Gastroesophageal sphincter (tissue), 4 donors: ENCODE results near the gene ANO2. TPM values are rescaled to one million over a fixed set of nuclear protein-coding genes. Genes with fewer than 3 reads are reported as not detected.
A peak's percentile ranks its signal among the peaks of the same experiment; 100 is the strongest.

Experiments
- ATAC-seq: fragments of 150-250 bp; one replicate; pipeline ENCODE4 v1.9.1; 2016; ENCODE audit warnings: mild to moderate bottlenecking, moderate library complexity
- H3K27ac ChIP-seq, 4 donors: fragments of 200-600 bp; sonication (generic) in 3 of 4; 1 replicate in 3 of 4; 2 replicates in 1 of 4; pipeline ENCODE4 v1.5.1; 2016 to 2019
- H3K27me3 ChIP-seq: fragments of 200-600 bp; sonication (generic); one replicate; pipeline ENCODE4 v1.5.1; 2019
- H3K36me3 ChIP-seq, 2 donors: fragments of 200-600 bp; sonication (generic); one replicate each; pipeline ENCODE4 v1.5.1; 2019; ENCODE audit warnings: control low read depth in 1 of 2
- H3K4me1 ChIP-seq, 3 donors: fragments of 200-600 bp; sonication (generic); 1 replicate in 2 of 3; 2 replicates in 1 of 3; pipeline ENCODE4 v1.5.1; 2016 to 2019; ENCODE audit warnings: control low read depth in 2 of 3
- H3K4me3 ChIP-seq, 2 donors: fragments of 200-600 bp; sonication (generic); one replicate each; pipeline ENCODE4 v1.5.1; 2019; ENCODE audit warnings: mild to moderate bottlenecking in 1 of 2, moderate library complexity in 1 of 2
- H3K9me3 ChIP-seq, 3 donors: fragments of 200-600 bp; sonication (generic); one replicate each; pipeline ENCODE4 v1.5.1; 2017 to 2019; ENCODE audit warnings: control low read depth in 2 of 3
- CTCF ChIP-seq, 4 experiments: fragments of 200-600 bp in 2 of 4; fragments of 450-650 bp in 2 of 4; sonication (generic) in 1 of 4; IDR thresholded peaks; one replicate each; pipeline ENCODE4 v1.5.1; 2017 to 2019; ENCODE audit warnings: antibody characterized with exemption in 4 of 4, mild to moderate bottlenecking in 2 of 4, moderate library complexity in 2 of 4
- EP300 ChIP-seq: sonication (generic); formaldehyde crosslinking; IDR thresholded peaks from one replicate; pipeline ENCODE4 v1.6.1; 2017; ENCODE audit warnings: antibody characterized with exemption, mild to moderate bottlenecking
- POLR2A ChIP-seq, 2 donors: fragments of 450-650 bp; IDR thresholded peaks; one replicate each; pipeline ENCODE4 v1.6.1; 2017; ENCODE audit warnings: antibody characterized with exemption in 2 of 2, mild to moderate bottlenecking in 2 of 2, moderate library complexity in 1 of 2
- POLR2AphosphoS5 ChIP-seq: sonication (generic); formaldehyde crosslinking; IDR thresholded peaks from one replicate; pipeline ENCODE4 v1.6.1; 2017; ENCODE audit warnings: antibody characterized with exemption
- WGBS, 2 donors: methylation state at CpG; one replicate each; pipeline ENCODE4 v1.1.5; 2018; ENCODE audit warnings: low coverage in 1 of 2; 5-methylcytosine and 5-hydroxymethylcytosine counted together
- total RNA-seq, 4 donors: library from RNA; depleted of rRNA; stranded (reverse); fragments of >200 nt; gene quantifications; one replicate each; pipeline ENCODE4 v1.1.0, GENCODE V29; 2016

The ANO2 gene
- total RNA-seq, 4 donors from 2014 or later: 3.1 to 10.9 (median 6.7) TPM

DNA sequence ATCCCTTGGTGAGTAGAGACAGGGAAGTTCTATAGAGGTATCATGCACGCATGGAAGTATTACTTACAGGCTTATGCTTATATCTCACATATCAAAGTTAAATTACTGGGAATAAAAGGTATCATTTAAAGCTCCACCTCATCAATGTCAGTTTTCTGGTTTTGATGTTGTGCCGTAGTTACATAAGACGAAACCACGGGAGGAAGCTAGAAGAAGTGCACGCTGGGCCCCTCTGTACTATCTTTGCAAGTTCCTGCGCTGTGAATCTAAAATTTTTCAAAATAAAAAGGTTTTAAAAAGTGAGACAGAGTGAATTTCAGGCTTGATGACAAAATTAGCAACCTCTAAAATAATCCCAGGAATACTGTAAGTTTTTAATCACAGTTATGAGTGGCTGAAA is 198.1 kb downstream of the ANO2 start:
- no peak overlapping the region for H3K27ac ChIP-seq
- TF ChIP-seq EP300 (no peak), POLR2AphosphoS5 (no peak), CTCF (IDR thresholded peaks at IDR 0.05) (no peak), POLR2A (IDR thresholded peaks at IDR 0.05) (no peak)
- H3K36me3 ChIP-seq: no peaks in the 10 kb centered on the region
- no peak overlapping the region for H3K4me3 ChIP-seq
- no peaks in the 10 kb centered on the region for H3K27me3 ChIP-seq
- H3K9me3 ChIP-seq: no peaks in the 10 kb centered on the region
- H3K4me1 ChIP-seq: no peaks in the 10 kb centered on the region
- WGBS, 2 donors: 77 to 93% methylated on average over 6 of the region's 6 CpGs
- no peak for ATAC-seq

DNA sequence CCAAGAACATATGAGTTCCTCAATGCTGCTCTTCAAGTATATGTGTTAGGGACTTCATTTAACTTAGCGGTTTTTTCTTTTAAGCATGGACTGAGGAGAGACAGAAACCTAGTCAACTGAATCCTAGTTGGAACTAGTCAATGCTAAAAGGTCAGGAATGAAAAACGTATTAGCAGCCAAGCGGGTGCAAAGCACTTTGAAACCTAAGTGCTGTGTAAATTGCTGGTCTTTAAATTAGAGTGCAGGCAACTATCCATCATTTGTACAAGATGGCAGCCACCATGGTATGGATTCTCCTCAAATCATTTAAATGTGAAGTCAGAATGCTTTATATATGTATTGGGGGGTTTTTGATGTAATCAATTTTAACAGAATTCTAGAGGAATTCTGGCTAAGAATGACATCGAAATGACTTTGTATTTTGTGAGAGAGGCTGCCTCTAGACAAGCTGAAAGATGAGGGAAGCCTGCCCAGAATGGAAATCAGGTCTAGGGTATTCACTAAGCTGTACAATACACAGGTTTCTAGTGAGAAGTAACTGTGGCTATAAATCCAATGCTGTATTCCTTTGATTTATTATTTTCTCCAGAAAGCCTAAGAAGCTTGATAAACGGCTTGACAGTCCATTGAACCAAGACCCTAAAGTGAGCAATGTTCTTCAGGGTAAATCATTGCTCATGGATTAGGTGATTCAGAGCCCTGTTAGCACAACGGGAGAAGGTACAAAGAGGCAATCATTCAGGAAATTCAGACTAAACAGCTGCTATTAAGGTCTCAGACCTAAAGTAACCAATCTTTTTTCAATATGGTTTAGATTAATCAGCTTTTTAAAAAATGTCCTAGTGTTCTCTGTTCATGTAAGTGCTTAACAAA is 198.8 kb downstream of the ANO2 start:
- ATAC-seq: no peak
- Histone ChIP-seq H3K4me1 (no peaks in the 10 kb centered on the region), H3K27ac (no peak overlapping the region), H3K9me3 (no peaks in the 10 kb centered on the region), H3K27me3 (no peaks in the 10 kb centered on the region), H3K36me3 (no peaks in the 10 kb centered on the region), H3K4me3 (no peak overlapping the region)
- TF ChIP-seq CTCF (IDR thresholded peaks at IDR 0.05) (no peak), EP300 (no peak), POLR2AphosphoS5 (no peak), POLR2A (IDR thresholded peaks at IDR 0.05) (no peak)
- 75 to 79% methylated on average over 5 to 6 of the region's 6 CpGs for WGBS, 2 donors

- 31 to 35% methylated on average over 6 of the region's 6 CpGs for WGBS, 2 donors
- Histone ChIP-seq H3K36me3 (no peaks in the 10 kb centered on the region), H3K9me3 (no peaks in the 10 kb centered on the region), H3K27me3 (no peaks in the 10 kb centered on the region), H3K4me3 (no peak overlapping the region), H3K4me1 (no peaks in the 10 kb centered on the region), H3K27ac (no peak overlapping the region)
- TF ChIP-seq CTCF (IDR thresholded peaks at IDR 0.05) (peak in 2 of 4 experiments; percentile 35 to 57), POLR2A (IDR thresholded peaks at IDR 0.05) (no peak), EP300 (no peak), POLR2AphosphoS5 (no peak)
- ATAC-seq: peak; percentile 71
Measured at GRCh38 chr12:5745251-5745888, 199.7 kb downstream of the ANO2 start.

DNA sequence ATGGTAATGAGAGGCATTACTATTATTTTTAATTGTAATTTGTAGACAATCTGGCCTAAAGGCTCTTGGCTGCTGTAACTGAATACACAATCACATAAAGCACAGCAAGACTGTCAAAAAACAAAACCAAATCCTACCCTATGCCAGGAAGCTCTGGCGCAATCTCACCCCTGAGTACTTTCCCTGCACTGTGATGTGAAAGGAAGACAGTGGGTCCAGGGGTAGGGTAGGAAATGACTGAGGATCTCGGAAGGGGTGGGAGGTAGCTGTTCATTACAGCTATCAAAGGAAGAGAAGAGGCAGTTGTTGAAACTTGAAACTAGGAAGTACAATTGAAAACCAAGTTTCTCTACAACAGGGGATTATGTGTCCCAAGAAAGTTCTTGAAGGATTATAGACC is 202.8 kb downstream of the ANO2 start:
- H3K4me1 ChIP-seq: no peaks in the 10 kb centered on the region
- H3K4me3 ChIP-seq: no peak overlapping the region
- H3K9me3 ChIP-seq: no peaks in the 10 kb centered on the region
- no peak for ATAC-seq
- WGBS, 2 donors: 48 to 77% methylated on average over 2 of the region's 2 CpGs
- TF ChIP-seq POLR2AphosphoS5 (no peak), EP300 (no peak), CTCF (IDR thresholded peaks at IDR 0.05) (no peak), POLR2A (IDR thresholded peaks at IDR 0.05) (no peak)
- H3K27me3 ChIP-seq: no peaks in the 10 kb centered on the region
- no peak overlapping the region for H3K27ac ChIP-seq
- no peaks in the 10 kb centered on the region for H3K36me3 ChIP-seq

GRCh38 chr12:5739917-5740316 is 205.1 kb downstream of the ANO2 start:
- WGBS, 2 donors: 80 to 82% methylated on average over 3 to 5 of the region's 5 CpGs
- Histone ChIP-seq H3K27ac (no peak overlapping the region), H3K36me3 (no peaks in the 10 kb centered on the region), H3K4me1 (no peaks in the 10 kb centered on the region), H3K4me3 (no peak overlapping the region), H3K27me3 (no peaks in the 10 kb centered on the region), H3K9me3 (no peaks in the 10 kb centered on the region)
- TF ChIP-seq POLR2AphosphoS5 (no peak), POLR2A (IDR thresholded peaks at IDR 0.05) (no peak), CTCF (IDR thresholded peaks at IDR 0.05) (no peak), EP300 (no peak)
- no peak for ATAC-seq
